SIG-M5 treated with dmso at 0.1 percent for 504 hours (cell line): ENCODE data around the gene HBB.

Experiments used
- DNase-seq: peaks from one replicate; lab custom pipeline; 2025; ENCODE audit not compliant: unreplicated experiment; lab: John Stamatoyannopoulos, UW

HBB gene

DNA sequence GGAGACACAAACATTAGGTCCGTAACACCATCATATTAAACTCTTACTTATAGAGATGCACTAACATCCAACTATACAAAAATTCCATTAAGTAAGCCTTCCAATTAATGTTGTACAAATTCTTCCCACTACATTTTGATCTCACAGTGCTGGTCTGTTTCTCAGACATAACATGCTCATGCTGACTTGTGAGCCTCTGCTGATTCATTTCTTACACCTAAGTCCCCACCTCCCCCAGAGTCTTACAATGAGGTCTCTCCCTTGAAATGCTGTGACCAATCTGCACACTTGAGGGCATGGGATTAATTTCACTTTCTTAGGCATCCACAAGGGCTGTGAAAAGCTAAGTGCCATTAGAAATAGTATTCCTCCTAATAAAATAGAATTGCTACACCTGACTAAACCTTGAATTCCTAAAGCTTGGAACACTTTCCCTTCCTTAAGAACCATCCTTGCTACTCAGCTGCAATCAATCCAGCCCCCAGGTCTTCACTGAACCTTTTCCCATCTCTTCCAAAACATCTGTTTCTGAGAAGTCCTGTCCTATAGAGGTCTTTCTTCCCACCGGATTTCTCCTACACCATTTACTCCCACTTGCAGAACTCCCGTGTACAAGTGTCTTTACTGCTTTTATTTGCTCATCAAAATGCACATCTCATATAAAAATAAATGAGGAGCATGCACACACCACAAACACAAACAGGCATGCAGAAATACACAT lies 20.8 kb upstream of the HBB start:
- no peak for DNase-seq

DNA sequence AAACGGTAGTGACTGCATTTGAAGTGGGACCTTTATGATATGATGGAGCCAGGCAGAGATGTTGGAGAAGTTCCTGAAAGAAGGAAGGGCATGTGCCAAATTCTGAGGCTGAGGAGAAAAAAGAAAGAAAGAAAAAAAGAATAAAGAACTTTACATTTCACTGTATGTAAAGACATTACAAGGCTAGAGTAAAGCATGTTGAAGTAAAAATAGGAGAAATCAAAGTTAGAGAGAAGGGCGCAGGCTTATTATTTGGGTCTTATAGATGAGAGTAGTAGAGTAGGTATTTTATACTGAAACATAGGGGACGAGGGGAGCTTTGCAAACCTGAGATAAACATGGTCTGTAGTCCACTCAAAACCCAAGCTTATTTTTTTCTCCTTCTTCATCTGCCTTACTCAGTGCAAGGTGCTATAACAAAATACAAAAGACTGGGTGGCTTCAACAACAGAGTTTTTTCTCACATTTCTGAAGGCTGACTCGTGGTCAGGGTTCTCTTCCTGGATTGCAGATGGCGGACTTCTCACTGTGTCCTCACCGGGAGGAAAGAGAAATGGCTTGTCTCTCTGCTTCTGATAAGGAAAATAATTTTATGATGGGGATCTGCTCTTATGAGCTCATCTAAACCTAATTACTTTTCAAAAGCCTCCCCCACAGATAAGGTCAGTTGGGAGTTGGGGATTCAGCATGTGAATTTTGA lies 20.1 kb upstream of the HBB start:
- DNase-seq = no peak

DNA sequence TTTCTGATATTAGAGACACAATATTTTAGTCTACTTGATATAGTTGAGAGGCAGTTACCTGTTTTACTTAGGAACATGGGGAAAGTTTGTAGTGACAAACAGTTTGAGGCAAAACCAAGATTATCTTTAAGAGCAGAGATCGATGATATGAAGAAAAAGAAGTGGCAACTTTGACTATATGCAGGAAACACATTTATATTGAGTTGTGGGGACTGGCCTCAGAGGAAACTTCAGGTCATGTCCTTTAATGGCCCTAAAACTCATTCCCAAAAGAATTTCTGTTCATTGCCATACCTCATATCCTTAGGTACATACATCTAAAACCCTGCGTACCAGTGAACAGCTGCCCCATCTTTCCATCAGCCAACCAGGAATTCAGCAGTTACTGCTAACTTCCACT lies 18.3 kb upstream of the HBB start:
- DNase-seq = no peak

DNA sequence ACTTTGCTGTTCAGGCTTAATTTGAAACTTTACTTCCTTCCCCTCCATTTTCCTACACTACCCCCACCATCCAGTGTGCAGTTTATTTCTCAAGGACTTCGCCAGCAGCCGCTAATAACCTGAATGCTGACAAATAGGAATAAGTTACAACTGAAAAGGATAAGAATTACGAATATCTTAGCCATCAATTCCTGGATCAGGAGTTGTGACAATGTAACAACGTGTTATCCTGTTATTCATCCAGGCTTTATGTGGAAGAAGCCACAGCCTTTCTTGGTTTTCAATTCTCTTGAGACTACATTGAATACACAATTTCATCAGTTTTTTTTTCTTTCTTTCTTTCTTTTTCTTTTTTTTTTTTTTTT lies 16.9 kb upstream of the HBB start:
- no peak for DNase-seq

DNA sequence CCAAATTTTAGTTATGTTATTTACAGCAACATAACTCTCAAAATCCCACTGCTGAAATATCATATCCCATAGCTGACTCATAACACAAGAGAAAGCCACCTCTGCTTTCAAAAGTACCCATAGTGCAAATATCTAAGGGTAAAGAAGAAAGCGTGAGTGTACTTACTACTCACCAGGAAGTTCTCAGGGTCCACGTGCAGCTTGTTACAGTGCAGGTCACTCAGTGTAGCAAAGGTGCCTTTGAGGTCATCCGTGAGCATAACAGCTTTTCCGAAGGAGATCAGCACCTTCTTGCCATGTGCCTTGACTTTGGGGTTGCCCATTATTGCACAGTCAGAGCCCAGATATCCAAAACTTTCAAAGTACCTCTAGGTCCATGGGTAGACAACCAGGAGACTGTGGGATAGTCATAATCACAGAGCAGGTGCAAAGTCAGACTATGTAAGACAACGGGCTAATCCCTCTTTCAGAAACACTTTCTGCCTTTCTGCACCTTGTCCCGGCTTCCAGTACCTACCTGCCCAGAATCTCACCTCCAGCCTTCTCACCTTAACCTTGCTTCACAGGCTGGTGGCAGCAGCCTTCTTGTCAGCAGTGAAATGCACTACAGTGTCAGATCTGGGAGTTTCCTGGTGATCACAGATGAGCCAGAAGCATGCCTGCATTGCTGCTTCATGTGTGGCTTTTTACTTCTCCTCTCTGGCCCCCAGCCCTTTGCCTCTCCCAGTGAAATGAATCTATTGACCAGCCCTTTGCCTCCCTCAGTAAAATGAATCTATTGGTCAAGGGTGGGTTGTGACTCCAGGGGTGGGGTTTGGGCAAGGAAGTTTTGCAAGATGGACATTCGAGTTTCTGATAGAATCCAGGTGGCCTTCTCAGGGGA lies 16.3 kb upstream of the HBB start:
- no peak for DNase-seq

DNA sequence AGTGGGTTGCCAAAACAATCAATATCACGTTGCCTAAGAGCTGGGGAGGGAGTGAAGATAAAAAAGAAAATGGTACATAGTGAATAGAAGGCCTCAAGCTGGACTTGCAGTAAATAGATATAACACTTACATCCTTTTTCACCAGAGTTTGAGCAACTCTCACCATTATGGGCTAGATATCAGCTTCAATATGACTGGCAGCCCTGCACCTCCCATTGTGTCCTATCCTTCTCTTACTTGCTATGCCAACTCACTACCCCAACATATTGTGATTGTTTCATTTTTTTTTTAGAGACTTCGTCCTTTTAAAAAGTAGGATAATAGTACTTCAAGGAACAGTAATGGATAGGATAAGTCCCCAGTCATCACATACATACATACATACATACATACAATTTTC lies 15.3 kb upstream of the HBB start:
- DNase-seq = no peak

DNA sequence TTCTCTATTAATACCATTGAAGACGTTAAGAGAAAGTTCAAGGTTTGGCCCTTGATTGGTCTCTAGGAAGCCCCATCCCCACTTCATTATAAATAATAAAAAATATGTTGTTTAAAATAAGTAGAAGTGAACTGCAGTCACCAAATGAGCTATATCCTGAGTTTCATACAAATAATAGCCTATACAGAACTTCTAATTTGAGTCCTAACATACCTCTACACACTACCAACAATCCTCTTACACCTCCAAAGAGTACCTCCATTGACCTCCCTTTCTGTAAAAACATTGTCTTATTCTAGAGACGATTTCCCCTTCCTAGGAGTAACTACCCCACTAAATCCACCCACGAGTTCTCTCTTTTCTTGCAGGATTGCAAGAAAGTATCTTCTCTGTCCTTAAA lies 14.6 kb upstream of the HBB start:
- DNase-seq = no peak

DNA sequence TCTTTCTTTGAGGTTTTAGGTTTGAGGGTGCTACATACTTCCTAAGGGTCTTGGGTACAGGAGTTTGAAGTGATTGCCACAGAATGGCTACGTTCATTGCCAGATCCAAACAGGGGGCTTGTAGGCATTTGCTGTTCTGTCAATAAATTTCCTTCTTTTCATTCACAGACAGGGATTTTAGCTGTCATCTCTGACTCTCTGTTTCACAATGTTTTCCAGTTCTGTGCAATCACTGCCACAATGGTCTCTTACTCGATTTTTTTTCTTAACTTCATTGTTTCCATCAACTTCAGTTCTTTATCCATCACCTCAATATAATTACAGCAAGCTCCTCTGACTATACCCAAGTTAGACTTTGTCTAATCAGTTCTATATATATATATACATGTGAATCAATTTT lies 13.6 kb upstream of the HBB start:
- DNase-seq = no peak

DNA sequence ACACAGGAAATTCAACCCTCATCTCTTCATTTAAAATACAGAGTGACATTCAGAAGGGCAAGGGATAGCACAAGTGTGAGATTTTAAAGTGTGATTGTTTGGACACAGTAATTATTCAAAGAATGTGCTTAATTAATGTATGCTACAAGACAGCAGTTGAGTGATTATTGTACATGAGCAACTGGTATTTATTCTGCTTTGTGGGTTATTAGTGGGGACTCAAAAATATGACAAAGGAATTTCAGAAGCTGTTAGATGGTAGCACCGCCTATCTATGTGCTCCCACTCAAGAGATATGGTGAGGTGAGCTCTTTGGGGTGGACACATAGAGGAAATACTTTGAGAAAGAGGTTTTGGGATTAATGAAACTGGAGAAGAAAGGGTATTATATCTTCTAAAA lies 13.2 kb upstream of the HBB start:
- DNase-seq = no peak

DNA sequence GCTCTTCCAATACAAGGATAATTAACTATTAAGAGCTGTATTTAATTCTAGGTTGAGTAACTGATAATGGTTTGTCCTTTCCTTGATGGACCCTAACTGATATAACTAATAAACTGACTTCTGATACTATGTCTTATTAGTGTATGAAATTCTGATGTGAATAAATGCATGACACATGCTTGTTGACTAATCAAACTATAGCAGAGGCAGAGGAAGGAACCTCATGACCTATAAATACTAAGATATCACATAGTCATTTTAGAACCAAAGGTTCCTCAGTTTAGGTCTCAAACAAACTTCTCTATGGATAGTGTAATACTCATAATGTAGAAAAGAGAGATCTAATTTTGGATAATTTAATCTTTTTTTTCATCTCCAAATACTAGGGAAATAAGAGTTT lies 12.2 kb upstream of the HBB start:
- DNase-seq = no peak

DNA sequence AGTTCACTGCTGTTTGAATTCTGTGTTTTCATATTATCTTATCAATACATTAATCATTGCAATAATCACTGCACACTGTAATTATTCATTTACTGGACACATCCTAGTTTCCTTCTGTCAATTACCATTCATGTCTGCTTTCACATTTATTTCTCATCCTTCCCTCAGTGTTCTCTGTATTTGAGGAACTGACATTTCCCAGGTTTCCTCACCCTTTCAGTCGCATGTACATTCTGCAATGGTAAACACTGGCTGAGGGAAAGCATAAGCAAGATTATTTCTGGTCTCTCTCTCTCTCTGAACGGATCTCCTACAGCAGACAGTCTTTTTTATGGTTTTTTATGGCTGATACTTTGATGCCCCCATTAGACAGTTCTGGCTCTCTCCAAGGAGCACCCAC lies 11.6 kb upstream of the HBB start:
- no peak for DNase-seq

DNA sequence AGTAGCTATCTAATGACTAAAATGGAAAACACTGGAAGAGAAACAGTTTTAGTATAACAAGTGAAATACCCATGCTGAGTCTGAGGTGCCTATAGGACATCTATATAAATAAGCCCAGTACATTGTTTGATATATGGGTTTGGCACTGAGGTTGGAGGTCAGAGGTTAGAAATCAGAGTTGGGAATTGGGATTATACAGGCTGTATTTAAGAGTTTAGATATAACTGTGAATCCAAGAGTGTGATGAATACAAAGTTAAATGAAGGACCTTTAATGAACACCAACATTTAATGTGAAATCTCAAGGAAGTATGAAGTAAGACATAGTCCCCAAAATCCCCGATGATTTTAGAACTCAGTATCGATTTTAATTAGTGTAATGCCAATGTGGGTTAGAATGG lies 10.5 kb upstream of the HBB start:
- DNase-seq = no peak

DNA sequence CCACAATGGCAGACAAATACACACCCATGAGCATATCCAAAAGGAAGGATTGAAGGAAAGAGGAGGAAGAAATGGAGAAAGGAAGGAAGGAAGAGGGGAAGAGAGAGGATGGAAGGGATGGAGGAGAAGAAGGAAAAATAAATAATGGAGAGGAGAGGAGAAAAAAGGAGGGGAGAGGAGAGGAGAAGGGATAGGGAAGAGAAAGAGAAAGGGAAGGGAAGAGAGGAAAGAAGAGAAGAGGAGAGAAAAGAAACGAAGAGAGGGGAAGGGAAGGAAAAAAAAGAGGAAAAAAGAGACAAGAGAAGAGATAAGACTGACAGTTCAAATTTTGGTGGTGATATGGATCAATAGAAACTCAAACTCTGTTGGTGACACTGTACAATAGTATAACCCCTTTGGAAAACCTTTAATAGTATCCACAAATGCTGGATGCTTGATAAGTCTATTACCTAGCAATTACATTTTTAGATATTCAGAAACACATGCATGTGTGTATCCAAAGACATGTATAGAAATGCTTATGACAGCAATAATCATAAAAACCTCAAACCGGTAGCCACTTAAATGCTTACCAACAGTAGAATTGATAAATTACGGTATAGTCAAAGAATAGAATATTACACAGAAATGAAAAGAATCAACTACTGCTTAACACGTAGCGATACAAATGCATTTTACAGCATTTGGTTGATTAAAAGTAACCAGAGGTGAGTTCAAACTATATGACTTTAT lies 8.7 kb upstream of the HBB start:
- DNase-seq = no peak

DNA sequence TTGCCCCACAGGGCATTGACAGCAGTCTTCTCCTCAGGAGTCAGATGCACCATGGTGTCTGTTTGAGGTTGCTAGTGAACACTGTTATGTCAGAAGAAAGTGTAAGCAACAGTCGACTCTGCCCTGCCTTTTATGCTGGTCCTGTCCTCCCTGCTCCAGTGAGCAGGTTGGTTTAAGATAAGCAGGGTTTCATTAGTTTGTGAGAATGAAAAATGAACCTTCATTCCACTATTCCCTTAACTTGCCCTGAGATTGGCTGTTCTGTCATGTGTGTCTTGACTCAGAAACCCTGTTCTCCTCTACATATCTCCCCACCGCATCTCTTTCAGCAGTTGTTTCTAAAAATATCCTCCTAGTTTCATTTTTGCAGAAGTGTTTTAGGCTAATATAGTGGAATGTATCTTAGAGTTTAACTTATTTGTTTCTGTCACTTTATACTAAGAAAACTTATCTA lies 7.5 kb upstream of the HBB start, which contains the start of gene HBD:
HBD (minus strand) TSS at position 103 of the 454 bp plus-strand sequence; CDS start at position 53, 50 bp downstream.
- DNase-seq = no peak

DNA sequence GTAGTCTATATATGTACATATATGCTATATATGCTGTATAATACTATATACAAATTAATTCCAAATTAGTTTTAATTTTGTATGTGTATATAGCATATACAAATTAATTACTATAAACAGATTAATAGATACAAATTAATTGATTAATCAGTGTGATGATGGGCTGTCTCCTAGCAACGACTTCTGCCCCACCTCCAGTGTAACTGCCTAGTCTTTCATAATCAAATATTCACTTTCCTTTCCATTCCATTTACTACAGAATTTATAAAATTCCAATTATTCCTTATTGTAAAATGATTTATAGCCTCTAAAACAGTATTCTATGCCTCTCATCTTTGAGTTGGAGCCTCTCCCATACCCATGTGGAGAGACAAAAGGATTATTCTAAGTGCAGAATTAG lies 6.4 kb upstream of the HBB start:
- DNase-seq = no peak

DNA sequence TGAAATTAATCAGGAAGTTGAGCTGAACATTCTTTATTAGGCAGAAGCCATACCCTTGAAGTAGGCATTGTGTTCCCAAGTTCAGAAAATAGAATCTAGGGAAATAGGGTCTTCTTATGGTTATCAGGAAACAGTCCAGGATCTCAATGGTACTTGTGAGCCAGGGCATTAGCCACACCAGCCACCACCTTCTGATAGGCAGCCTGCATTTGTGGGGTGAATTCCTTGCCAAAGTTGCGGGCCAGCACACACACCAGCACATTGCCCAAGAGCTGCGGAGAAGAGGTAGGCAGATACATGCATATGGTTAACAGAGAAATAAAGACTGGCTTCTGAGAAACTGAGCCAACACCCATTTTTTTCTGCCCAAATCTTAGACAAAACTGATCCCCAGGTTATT lies 6.0 kb upstream of the HBB start:
- no peak for DNase-seq

DNA sequence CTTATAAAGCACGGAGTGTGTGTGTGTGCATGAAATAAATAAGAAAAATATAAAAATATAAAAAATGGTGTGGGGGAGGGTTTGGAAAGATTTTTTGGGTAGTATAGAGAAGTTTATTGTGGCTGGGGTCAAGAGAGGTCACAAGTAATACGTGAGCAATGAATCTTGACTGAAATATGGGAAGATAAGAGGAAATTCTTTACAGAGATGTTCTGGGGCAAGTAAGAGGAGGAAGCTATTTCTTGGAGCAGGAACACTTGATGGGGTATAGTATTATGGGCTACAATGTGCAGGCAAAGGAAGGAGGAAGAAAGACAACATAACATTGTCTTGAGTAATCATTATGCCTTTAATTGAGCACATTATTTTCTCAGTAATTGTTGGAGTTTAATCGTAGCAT lies 5.3 kb upstream of the HBB start:
- no peak for DNase-seq

DNA sequence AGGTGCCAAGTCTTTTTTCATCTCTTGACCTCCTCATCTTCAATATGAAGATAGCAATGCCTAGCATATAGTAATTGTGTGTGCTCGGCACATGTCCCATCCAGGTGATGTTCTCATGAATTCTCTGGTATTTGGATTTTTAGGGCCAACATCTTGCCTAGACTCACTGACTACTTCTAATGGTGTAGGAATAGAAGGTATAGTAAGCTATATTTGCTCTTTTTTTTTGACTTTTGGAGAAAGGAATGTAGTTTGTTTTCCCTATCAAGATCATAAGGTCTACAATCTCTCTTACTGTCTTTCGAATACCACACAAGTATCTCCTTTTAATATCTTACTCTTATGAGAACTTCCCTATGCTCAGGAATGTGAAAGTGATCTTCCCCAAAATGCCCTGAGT lies 4.2 kb upstream of the HBB start:
- DNase-seq = no peak

DNA sequence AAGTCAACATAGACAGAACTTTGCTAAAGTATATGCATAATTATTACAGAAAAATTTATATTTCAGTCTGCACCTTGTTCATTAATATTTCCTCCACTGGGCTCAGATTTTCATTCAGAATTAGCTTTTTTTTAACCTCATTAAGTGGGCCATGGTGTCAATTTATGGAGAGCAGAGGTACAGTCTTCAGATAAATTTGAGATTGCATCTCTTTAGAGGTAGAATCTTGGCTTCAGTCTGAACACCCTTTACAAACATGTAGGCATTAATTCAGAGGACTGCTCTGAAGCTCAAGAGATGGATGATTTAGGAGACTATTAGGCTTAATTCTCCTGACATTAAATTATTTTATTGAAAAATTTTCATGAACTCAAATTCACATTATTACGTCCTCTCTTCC lies 3.4 kb upstream of the HBB start:
- DNase-seq = no peak

DNA sequence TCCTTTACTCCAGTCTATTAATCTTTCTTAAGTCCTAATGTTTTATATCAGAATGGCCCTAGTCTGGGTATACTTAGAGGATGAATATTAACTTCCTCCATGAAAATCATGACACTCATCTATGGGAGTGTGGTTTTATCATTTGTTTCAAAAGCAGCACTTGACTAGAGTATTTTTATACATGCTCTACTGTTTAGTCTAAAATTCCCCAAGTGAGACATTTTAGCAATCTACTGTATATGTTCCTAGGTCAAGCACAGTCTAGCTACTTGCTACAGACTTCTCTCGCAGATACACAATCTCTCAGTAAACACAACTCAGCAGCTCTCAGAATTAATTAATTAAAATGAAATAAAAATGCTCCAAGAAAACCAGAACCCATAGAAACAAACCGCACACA lies 2.9 kb upstream of the HBB start:
- DNase-seq = no peak

DNA sequence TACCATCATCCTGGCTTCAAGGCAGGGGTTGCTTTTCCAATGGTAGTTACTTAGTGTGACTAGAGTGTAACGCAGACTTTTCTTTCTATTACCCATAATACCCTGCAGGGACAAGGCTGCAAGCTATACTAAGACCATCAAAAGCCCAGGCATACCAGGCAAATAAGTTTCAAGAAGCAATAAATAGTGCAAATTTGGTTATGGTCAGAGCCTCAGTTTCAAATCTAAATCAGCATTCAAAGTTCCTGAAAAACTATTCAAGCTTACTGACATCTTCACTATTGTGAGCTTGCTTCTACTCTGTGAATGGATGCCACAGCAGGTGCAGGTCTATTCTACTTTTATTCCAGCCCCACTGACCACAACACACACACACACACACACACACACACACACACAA lies 2.5 kb upstream of the HBB start:
- DNase-seq = no peak
